AG09319 (cell line): ENCODE measurements around the gene SETD1B.

ENCODE experiments used
- DNase-seq: peaks from one replicate; pipeline ENCODE4 v3.0.0-alpha.2; 2010; ENCODE audit warnings: low read depth; ENCODE audit errors: extremely low read depth
- TF ChIP-seq, protein P1 (sequence below): IDR thresholded peaks from 2 replicates; pipeline ENCODE4 v1.5.1; 2011; ENCODE audit warnings: low read depth, mild to moderate bottlenecking, inconsistent platforms, low read length, moderate library complexity

SETD1B gene

GRCh38 chr12:121797937-121798786 is 5.6 kb upstream of the SETD1B start:
- TF ChIP-seq, protein P1, sequence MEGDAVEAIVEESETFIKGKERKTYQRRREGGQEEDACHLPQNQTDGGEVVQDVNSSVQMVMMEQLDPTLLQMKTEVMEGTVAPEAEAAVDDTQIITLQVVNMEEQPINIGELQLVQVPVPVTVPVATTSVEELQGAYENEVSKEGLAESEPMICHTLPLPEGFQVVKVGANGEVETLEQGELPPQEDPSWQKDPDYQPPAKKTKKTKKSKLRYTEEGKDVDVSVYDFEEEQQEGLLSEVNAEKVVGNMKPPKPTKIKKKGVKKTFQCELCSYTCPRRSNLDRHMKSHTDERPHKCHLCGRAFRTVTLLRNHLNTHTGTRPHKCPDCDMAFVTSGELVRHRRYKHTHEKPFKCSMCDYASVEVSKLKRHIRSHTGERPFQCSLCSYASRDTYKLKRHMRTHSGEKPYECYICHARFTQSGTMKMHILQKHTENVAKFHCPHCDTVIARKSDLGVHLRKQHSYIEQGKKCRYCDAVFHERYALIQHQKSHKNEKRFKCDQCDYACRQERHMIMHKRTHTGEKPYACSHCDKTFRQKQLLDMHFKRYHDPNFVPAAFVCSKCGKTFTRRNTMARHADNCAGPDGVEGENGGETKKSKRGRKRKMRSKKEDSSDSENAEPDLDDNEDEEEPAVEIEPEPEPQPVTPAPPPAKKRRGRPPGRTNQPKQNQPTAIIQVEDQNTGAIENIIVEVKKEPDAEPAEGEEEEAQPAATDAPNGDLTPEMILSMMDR, result no peak
- no peak for DNase-seq

DNA sequence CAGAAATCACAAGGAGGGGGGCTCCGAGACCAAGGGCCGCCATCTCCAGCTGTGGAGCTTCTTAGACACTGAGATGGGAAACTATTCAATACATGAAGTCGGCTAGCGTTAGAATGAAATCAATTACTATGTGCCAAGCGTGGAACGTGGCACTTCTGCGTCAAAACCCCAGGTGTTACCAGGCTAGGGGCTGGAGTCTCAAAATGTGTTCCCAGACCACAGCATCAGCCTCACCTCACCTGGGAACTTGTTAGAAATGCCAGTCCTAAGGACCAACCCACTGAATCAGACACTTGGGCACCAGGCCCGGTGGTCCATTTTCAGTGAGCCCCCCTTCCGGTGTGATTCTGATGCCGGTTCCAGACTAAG is 5.0 kb upstream of the SETD1B start:
- TF ChIP-seq, protein P1, result no peak
- DNase-seq, result no peak

GRCh38 chr12:121799156-121799841 is 4.5 kb upstream of the SETD1B start:
- DNase-seq, result no peak

DNA sequence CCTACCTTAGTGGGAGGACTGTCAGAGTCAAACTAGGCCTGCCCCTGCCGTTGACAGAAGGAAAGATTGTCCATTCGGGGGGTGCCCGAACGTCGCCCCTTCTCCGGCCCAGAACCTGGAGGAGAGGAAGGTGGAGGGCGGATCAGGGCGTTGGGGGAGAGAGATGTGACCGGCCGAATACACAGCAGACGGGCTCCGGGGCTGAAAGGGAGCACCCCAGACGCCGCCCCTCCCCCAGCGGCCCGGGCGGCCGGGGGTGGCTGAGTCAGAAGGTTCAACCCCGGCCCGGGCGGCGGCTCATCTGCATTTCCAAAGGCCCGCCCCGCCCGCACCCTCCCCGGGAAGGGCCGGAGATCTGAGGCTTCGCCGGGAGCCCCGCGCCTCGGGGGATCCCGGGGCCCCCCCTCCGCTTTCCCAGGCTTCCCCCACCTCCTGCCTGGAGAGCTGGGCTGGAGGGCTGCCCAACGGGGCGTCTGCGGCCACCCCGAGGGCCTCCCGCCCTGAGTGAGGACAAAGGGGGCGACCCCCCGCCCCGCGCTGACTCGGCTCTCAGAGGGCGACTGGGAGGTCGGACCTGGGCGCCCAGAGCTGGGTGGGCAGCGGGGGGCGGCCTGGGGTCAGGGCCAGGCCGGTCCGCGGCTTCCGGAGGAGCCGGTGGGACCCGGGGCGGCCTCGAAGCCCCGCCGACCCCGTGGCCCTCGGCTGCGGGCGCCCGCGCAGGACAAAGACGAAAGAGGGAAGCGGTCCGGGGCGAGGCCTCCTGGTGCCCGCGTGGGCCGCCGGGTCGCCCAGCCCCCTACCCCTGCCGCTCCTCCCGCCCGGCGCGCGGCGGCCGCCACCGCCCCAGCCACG is 3.7 kb upstream of the SETD1B start:
- TF ChIP-seq, protein P1, result no peak
- peak; percentile 79 for DNase-seq

More at GRCh38 chr12:121799156-121799841, 4.5 kb upstream of the SETD1B start:
- TF ChIP-seq, protein P1, result no peak

- no peak for DNase-seq
- TF ChIP-seq, protein P1, result no peak
Observed at GRCh38 chr12:121800694-121801594, 2.9 kb upstream of the SETD1B start.

- no peak for DNase-seq
- TF ChIP-seq, protein P1, result no peak
Observed at GRCh38 chr12:121801595-121802484, 2.0 kb upstream of the SETD1B start.
